ENCODE results near the gene POLA1. TPM values are rescaled to one million over a fixed set of nuclear protein-coding genes. Genes with fewer than 3 reads are reported as not detected.

POLA1 gene
- total and polyA plus RNA-seq, 5 experiments from 2014 or later, result 3.3 to 10.8 (median 5.3) TPM

- ATAC-seq (no peak), DNase-seq (no peak)
- Mint-ChIP-seq H3K9me3 (no peaks in the 10 kb centered on the region), H3K27ac (no peak overlapping the region), H3K27me3 (no peaks in the 10 kb centered on the region), H3K4me1 (no peaks in the 10 kb centered on the region), H3K4me3 (no peak overlapping the region), H3K36me3 (peaks cover 2 to 5% (median 4%) of the 10 kb centered on the region in 3 donors)
- POLR2A ChIA-PET, result no interaction called here
Observed at GRCh38 chrX:24876530-24877287, 183.0 kb downstream of the POLA1 start.

GRCh38 chrX:24877288-24877664, 183.6 kb downstream of the POLA1 start:
- Mint-ChIP-seq H3K27me3 (no peaks in the 10 kb centered on the region), H3K9me3 (no peaks in the 10 kb centered on the region), H3K4me1 (no peaks in the 10 kb centered on the region), H3K4me3 (no peak overlapping the region), H3K27ac (no peak overlapping the region), H3K36me3 (peaks cover 4 to 5% (median 4%) of the 10 kb centered on the region in 3 donors)
- POLR2A ChIA-PET, result no interaction called here
- DNase-seq (no peak), ATAC-seq (no peak)

- DNase-seq (no peak), ATAC-seq (no peak)
- Mint-ChIP-seq H3K27me3 (no peaks in the 10 kb centered on the region), H3K27ac (no peak overlapping the region), H3K9me3 (no peaks in the 10 kb centered on the region), H3K36me3 (peaks cover 4 to 5% (median 4%) of the 10 kb centered on the region in 3 donors), H3K4me3 (no peak overlapping the region), H3K4me1 (no peaks in the 10 kb centered on the region)
- POLR2A ChIA-PET, result no interaction called here
Observed at GRCh38 chrX:24877854-24878650, 184.3 kb downstream of the POLA1 start.

GRCh38 chrX:24879679-24880078, 186.0 kb downstream of the POLA1 start:
- Mint-ChIP-seq H3K27me3 (no peaks in the 10 kb centered on the region), H3K9me3 (no peaks in the 10 kb centered on the region), H3K4me1 (no peaks in the 10 kb centered on the region), H3K27ac (no peak overlapping the region), H3K4me3 (no peak overlapping the region), H3K36me3 (peaks cover 4 to 5% (median 4%) of the 10 kb centered on the region in 3 donors)
- POLR2A ChIA-PET, result no interaction called here
- DNase-seq (no peak), ATAC-seq (no peak)

GRCh38 chrX:24886916-24887315, 193.2 kb downstream of the POLA1 start:
- Mint-ChIP-seq H3K4me3 (no peak overlapping the region), H3K9me3 (peaks cover 0 to 4% (median 0%) of the 10 kb centered on the region in 9 donors), H3K27me3 (no peaks in the 10 kb centered on the region), H3K27ac (no peak overlapping the region), H3K4me1 (no peaks in the 10 kb centered on the region), H3K36me3 (peaks cover 11 to 40% (median 19%) of the 10 kb centered on the region in 3 donors)
- POLR2A ChIA-PET, result no interaction called here
- DNase-seq (no peak), ATAC-seq (no peak)

- ATAC-seq (no peak), DNase-seq (no peak)
- POLR2A ChIA-PET, result no interaction called here
- Mint-ChIP-seq H3K4me1 (no peaks in the 10 kb centered on the region), H3K27me3 (no peaks in the 10 kb centered on the region), H3K4me3 (no peak overlapping the region), H3K9me3 (peaks cover 0 to 28% (median 4%) of the 10 kb centered on the region in 9 donors), H3K27ac (no peak overlapping the region), H3K36me3 (peaks cover 17 to 52% (median 33%) of the 10 kb centered on the region in 3 donors)
Observed at GRCh38 chrX:24890677-24891076, 197.0 kb downstream of the POLA1 start.

GRCh38 chrX:24899391-24899790, 205.7 kb downstream of the POLA1 start:
- H3K27me3 Mint-ChIP-seq, result no peaks in the 10 kb centered on the region
- no peak overlapping the region for H3K27ac Mint-ChIP-seq
- peaks cover 0 to 10% (median 0%) of the 10 kb centered on the region in 9 donors for H3K9me3 Mint-ChIP-seq
- no peak for ATAC-seq
- H3K4me3 Mint-ChIP-seq, result no peak overlapping the region
- peaks cover 12 to 29% (median 15%) of the 10 kb centered on the region in 3 donors for H3K36me3 Mint-ChIP-seq
- DNase-seq, result no peak
- peaks cover 0 to 2% (median 0%) of the 10 kb centered on the region in 4 donors for H3K4me1 Mint-ChIP-seq
- POLR2A ChIA-PET, result no interaction called here

GRCh38 chrX:24900234-24900633, 206.5 kb downstream of the POLA1 start:
- Mint-ChIP-seq H3K4me3 (no peak overlapping the region), H3K27ac (no peak overlapping the region), H3K4me1 (peaks cover 0 to 2% (median 0%) of the 10 kb centered on the region in 4 donors), H3K36me3 (peaks cover 10 to 29% (median 15%) of the 10 kb centered on the region in 3 donors), H3K9me3 (peaks cover 0 to 6% (median 0%) of the 10 kb centered on the region in 9 donors), H3K27me3 (no peaks in the 10 kb centered on the region)
- POLR2A ChIA-PET, result no interaction called here
- DNase-seq (no peak), ATAC-seq (no peak)

GRCh38 chrX:24902806-24903205, 209.1 kb downstream of the POLA1 start:
- H3K4me1 Mint-ChIP-seq, result no peaks in the 10 kb centered on the region
- peaks cover 0 to 13% (median 2%) of the 10 kb centered on the region in 9 donors for H3K9me3 Mint-ChIP-seq
- POLR2A ChIA-PET, result no interaction called here
- DNase-seq (no peak), ATAC-seq (no peak)
- H3K27me3 Mint-ChIP-seq, result no peaks in the 10 kb centered on the region
- H3K36me3 Mint-ChIP-seq, result peaks cover 12 to 29% (median 24%) of the 10 kb centered on the region in 3 donors
- no peak overlapping the region for H3K4me3 Mint-ChIP-seq
- H3K27ac Mint-ChIP-seq, result no peak overlapping the region

GRCh38 chrX:24918715-24919114, 225.0 kb downstream of the POLA1 start:
- H3K27me3 Mint-ChIP-seq, result no peaks in the 10 kb centered on the region
- peaks cover 0 to 2% (median 0%) of the 10 kb centered on the region in 4 donors for H3K4me1 Mint-ChIP-seq
- ATAC-seq (no peak), DNase-seq (no peak)
- H3K4me3 Mint-ChIP-seq, result no peak overlapping the region
- POLR2A ChIA-PET, result no interaction called here
- H3K9me3 Mint-ChIP-seq, result peaks cover 0 to 2% (median 0%) of the 10 kb centered on the region in 9 donors
- peak overlapping the region in 1 of 10 donors; percentile 9 for H3K27ac Mint-ChIP-seq
- H3K36me3 Mint-ChIP-seq, result peaks cover 0 to 10% (median 4%) of the 10 kb centered on the region in 3 donors

GRCh38 chrX:24920769-24921168, 227.1 kb downstream of the POLA1 start:
- peaks cover 0 to 2% (median 0%) of the 10 kb centered on the region in 9 donors for H3K9me3 Mint-ChIP-seq
- no peak for DNase-seq
- H3K27ac Mint-ChIP-seq, result no peak overlapping the region
- H3K4me1 Mint-ChIP-seq, result no peaks in the 10 kb centered on the region
- peaks cover 0 to 21% (median 4%) of the 10 kb centered on the region in 3 donors for H3K36me3 Mint-ChIP-seq
- no peaks in the 10 kb centered on the region for H3K27me3 Mint-ChIP-seq
- POLR2A ChIA-PET, result no interaction called here
- H3K4me3 Mint-ChIP-seq, result no peak overlapping the region
- ATAC-seq, result no peak

- POLR2A ChIA-PET, result no interaction called here
- Mint-ChIP-seq H3K36me3 (peaks cover 0 to 28% (median 9%) of the 10 kb centered on the region in 3 donors), H3K4me1 (no peaks in the 10 kb centered on the region), H3K27me3 (no peaks in the 10 kb centered on the region), H3K4me3 (no peak overlapping the region), H3K9me3 (no peaks in the 10 kb centered on the region), H3K27ac (no peak overlapping the region)
- ATAC-seq, result no peak
- no peak for DNase-seq
Observed at GRCh38 chrX:24925430-24925829, 231.7 kb downstream of the POLA1 start.

GRCh38 chrX:24927372-24927771, 233.7 kb downstream of the POLA1 start:
- no peak for ATAC-seq
- Mint-ChIP-seq H3K4me3 (no peak overlapping the region), H3K27me3 (no peaks in the 10 kb centered on the region), H3K4me1 (no peaks in the 10 kb centered on the region), H3K36me3 (peaks cover 4 to 28% (median 9%) of the 10 kb centered on the region in 3 donors), H3K9me3 (no peaks in the 10 kb centered on the region), H3K27ac (no peak overlapping the region)
- DNase-seq, result no peak
- POLR2A ChIA-PET, result no interaction called here

All from naive thymus-derived CD8-positive, alpha-beta T cell (primary cell).